ENCODE results near the gene CHD3. TPM values are rescaled to one million over a fixed set of nuclear protein-coding genes. Genes with fewer than 3 reads are reported as not detected.
A peak's percentile ranks its signal among the peaks of the same experiment; 100 is the strongest.

Gene CHD3
- total and polyA plus RNA-seq, 2 of the 13 experiments (the other 11 are each of a cell fraction or from before 2014, with no cell fraction given), result 2.7 to 3.7 TPM

DNA sequence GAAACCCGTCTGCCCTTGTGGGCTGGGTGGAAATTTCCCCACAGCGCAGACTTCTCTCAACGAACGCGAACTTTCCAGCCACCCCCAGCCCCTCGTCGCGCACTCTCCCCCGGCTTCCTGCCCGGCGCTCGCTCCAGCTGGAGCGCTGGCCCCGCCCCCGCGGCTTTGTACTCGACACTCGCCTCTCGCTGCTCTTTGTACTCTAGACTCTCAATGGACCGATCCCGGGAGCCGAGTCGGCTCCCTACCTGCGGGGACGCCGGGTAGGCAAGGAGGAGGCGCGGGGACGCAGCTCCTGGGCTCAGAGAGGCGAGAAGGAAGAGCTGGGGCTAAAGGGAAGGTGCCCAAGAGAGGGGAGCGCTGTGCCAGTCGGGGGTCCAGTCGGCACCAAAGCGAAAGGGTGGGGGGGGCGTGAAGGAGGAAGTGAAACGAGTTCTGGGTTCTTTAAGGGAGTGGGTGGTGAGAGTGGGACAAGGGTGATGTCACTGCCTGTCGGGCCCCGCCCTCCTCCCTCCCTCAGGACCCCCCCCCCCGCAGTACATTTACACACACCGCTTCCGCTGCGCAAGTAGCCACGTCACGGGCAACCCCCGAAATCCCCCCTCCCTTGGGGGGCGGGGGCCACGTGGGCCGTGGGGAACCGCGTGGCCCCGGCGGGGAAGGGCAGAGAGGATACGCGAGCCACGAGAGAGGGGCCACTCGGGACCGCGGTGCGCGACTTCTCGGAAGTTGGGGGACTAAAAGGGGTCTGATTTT is 44.9 kb upstream of the CHD3 start (continued):
- TF ChIP-seq, protein P1, sequence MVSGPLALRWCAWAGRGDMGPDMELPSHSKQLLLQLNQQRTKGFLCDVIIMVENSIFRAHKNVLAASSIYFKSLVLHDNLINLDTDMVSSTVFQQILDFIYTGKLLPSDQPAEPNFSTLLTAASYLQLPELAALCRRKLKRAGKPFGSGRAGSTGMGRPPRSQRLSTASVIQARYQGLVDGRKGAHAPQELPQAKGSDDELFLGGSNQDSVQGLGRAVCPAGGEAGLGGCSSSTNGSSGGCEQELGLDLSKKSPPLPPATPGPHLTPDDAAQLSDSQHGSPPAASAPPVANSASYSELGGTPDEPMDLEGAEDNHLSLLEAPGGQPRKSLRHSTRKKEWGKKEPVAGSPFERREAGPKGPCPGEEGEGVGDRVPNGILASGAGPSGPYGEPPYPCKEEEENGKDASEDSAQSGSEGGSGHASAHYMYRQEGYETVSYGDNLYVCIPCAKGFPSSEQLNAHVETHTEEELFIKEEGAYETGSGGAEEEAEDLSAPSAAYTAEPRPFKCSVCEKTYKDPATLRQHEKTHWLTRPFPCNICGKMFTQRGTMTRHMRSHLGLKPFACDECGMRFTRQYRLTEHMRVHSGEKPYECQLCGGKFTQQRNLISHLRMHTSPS (CRISPR knock-in tag; IDR thresholded peaks at IDR 0.05; ENCODE audit: low read depth), result no peak
- TF ChIP-seq, protein P2, sequence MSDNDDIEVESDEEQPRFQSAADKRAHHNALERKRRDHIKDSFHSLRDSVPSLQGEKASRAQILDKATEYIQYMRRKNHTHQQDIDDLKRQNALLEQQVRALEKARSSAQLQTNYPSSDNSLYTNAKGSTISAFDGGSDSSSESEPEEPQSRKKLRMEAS (IDR thresholded peaks at IDR 0.05), result peak; percentile 75
- TF ChIP-seq ZNF75D (CRISPR knock-in tag; IDR thresholded peaks at IDR 0.05; ENCODE audit: borderline replicate concordance) (no peak), ZNF510 (CRISPR knock-in tag; IDR thresholded peaks at IDR 0.05; ENCODE audit: low read depth) (no peak), DPF2 (CRISPR knock-in tag; IDR thresholded peaks at IDR 0.05; ENCODE audit: borderline replicate concordance, low read depth) (no peak), ZNF101 (CRISPR knock-in tag; IDR thresholded peaks at IDR 0.05; ENCODE audit: borderline replicate concordance, low read depth) (no peak), PPARG (CRISPR knock-in tag; conservative IDR thresholded peaks at IDR 0.05) (no peak), ZNF780A (CRISPR knock-in tag; IDR thresholded peaks at IDR 0.05) (0 out of 2 replicates have a peak, but pooled peaks have one; percentile 26), KLF15 (CRISPR knock-in tag; IDR thresholded peaks at IDR 0.05; ENCODE audit: borderline replicate concordance) (no peak), RBM22 (optimal IDR thresholded peaks at IDR 0.05; ENCODE audit: low read length) (no peak), ZNF891 (CRISPR knock-in tag; IDR thresholded peaks at IDR 0.05) (no peak), RFXAP (CRISPR knock-in tag; IDR thresholded peaks at IDR 0.05; ENCODE audit: borderline replicate concordance) (no peak), IKZF1 (IDR thresholded peaks at IDR 0.05) (no peak), PTBP1 (IDR thresholded peaks at IDR 0.05; ENCODE audit: low read depth, low read length, poor library complexity, severe bottlenecking) (no peak), ZNF790 (CRISPR knock-in tag; IDR thresholded peaks at IDR 0.05; ENCODE audit: borderline replicate concordance) (no peak; the same call in 1 of the 2 replicates), ZBTB1 (CRISPR knock-in tag; IDR thresholded peaks at IDR 0.05; ENCODE audit: borderline replicate concordance) (no peak), ZFP1 (CRISPR knock-in tag; IDR thresholded peaks at IDR 0.05) (no peak), ADNP (CRISPR knock-in tag; IDR thresholded peaks at IDR 0.05) (no peak), SALL2 (CRISPR knock-in tag; IDR thresholded peaks at IDR 0.05) (no peak), ATAD3A (CRISPR knock-in tag; IDR thresholded peaks at IDR 0.05) (no peak), ZNF33A (CRISPR knock-in tag; IDR thresholded peaks at IDR 0.05; ENCODE audit: borderline replicate concordance) (no peak), ZFYVE20 (CRISPR knock-in tag; IDR thresholded peaks at IDR 0.05; ENCODE audit: borderline replicate concordance, low read depth) (no peak)
- TF ChIP-seq, protein P3, sequence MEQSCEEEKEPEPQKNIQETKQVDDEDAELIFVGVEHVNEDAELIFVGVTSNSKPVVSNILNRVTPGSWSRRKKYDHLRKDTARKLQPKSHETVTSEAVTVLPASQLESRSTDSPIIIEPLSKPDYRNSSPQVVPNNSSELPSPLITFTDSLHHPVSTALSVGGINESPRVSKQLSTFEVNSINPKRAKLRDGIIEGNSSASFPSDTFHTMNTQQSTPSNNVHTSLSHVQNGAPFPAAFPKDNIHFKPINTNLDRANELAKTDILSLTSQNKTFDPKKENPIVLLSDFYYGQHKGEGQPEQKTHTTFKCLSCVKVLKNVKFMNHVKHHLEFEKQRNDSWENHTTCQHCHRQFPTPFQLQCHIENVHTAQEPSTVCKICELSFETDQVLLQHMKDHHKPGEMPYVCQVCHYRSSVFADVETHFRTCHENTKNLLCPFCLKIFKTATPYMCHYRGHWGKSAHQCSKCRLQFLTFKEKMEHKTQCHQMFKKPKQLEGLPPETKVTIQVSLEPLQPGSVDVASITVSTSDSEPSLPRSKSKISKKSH (CRISPR knock-in tag; IDR thresholded peaks at IDR 0.05; ENCODE audit: borderline replicate concordance), result no peak
- TF ChIP-seq, protein P4, sequence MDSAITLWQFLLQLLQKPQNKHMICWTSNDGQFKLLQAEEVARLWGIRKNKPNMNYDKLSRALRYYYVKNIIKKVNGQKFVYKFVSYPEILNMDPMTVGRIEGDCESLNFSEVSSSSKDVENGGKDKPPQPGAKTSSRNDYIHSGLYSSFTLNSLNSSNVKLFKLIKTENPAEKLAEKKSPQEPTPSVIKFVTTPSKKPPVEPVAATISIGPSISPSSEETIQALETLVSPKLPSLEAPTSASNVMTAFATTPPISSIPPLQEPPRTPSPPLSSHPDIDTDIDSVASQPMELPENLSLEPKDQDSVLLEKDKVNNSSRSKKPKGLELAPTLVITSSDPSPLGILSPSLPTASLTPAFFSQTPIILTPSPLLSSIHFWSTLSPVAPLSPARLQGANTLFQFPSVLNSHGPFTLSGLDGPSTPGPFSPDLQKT (CRISPR knock-in tag; IDR thresholded peaks at IDR 0.05; ENCODE audit: borderline replicate concordance), result 0 out of 2 replicates have a peak, but pooled peaks have one; percentile 35
- TF ChIP-seq, protein P5, sequence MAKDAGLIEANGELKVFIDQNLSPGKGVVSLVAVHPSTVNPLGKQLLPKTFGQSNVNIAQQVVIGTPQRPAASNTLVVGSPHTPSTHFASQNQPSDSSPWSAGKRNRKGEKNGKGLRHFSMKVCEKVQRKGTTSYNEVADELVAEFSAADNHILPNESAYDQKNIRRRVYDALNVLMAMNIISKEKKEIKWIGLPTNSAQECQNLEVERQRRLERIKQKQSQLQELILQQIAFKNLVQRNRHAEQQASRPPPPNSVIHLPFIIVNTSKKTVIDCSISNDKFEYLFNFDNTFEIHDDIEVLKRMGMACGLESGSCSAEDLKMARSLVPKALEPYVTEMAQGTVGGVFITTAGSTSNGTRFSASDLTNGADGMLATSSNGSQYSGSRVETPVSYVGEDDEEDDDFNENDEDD (CRISPR knock-in tag; IDR thresholded peaks at IDR 0.05; ENCODE audit: borderline replicate concordance), result no peak
